Activated naive CD8-positive, alpha-beta T cell treated with anti-CD3 and anti-CD28 coated beads for 36 hours (primary cell): ENCODE data around the gene C1orf105. TPM values are rescaled to one million over a fixed set of nuclear protein-coding genes. Genes with fewer than 3 reads are reported as not detected.

Experiments
- DNase-seq: peaks from one replicate; pipeline ENCODE4 v3.0.0; 2021
- H3K27ac Mint-ChIP-seq: one replicate; pipeline ENCODE4 v1.8.0; 2022; ENCODE audit warnings: mild to moderate bottlenecking, moderate library complexity, mixed read lengths
- H3K27me3 Mint-ChIP-seq: one replicate; pipeline ENCODE4 v1.8.0; 2022; ENCODE audit warnings: mild to moderate bottlenecking, mixed read lengths
- H3K36me3 Mint-ChIP-seq: one replicate; pipeline ENCODE4 v1.8.0; 2021; ENCODE audit warnings: mild to moderate bottlenecking, mixed read lengths
- H3K4me1 Mint-ChIP-seq: one replicate; pipeline ENCODE4 v1.8.0; 2021; ENCODE audit warnings: mixed read lengths
- H3K4me3 Mint-ChIP-seq: one replicate; pipeline ENCODE4 v1.8.0; 2022; ENCODE audit warnings: mild to moderate bottlenecking, moderate library complexity, mixed read lengths
- H3K9me3 Mint-ChIP-seq: one replicate; pipeline ENCODE4 v1.8.0; 2022; ENCODE audit warnings: mixed read lengths
- total RNA-seq, 2 experiments: library from RNA; stranded (reverse); gene quantifications; one replicate each; pipeline ENCODE4 v1.2.3, GENCODE V29; 2021

Gene C1orf105
- total RNA-seq, 2 experiments from 2014 or later, result not detected

DNA sequence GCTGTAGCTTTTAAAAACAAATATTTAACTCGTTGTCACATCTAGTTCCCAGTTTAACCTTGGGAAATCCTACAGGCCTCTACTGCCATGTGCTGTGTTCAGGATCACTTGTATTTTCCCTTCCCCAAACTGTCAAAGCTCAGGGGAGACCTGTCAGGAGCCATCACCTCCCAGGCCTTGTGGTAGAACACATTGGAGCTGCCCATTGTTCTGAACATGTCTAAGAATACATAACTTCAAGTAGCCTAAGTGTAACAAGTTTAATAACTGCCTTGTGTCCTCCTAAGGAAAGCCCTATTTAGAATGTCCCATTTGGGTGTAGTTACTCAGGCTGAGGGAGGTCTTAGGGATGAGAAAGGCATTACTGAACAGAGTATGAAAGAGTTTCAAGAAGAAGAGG lies 52.0 kb downstream of the C1orf105 start:
- H3K27me3 Mint-ChIP-seq, result peaks cover 8% of the 10 kb centered on the region
- no peak for DNase-seq
- no peaks in the 10 kb centered on the region for H3K9me3 Mint-ChIP-seq
- H3K27ac Mint-ChIP-seq, result no peak overlapping the region
- H3K4me1 Mint-ChIP-seq, result no peaks in the 10 kb centered on the region
- no peaks in the 10 kb centered on the region for H3K36me3 Mint-ChIP-seq
- H3K4me3 Mint-ChIP-seq, result no peak overlapping the region

DNA sequence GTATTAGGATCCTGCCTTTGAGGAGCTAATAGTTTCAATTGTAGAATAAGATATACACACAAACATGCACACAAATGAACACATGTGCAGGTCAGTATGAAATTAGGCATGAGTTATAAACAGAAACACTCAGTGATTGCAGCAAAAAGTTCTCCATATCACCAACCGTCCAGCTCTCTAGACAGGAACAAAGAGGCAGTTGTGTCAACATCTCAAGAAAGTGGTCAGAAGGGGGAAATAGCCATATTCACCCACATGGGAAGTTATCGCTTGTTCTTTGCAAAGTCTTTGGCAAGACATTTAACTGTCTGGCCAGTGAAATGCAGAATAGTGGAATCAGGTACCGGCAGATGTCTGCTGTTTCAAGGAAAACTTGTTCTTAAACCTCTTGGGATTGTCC lies 52.8 kb downstream of the C1orf105 start:
- Mint-ChIP-seq H3K4me3 (no peak overlapping the region), H3K27me3 (peaks cover 8% of the 10 kb centered on the region), H3K36me3 (no peaks in the 10 kb centered on the region), H3K4me1 (peaks cover 2% of the 10 kb centered on the region), H3K27ac (no peak overlapping the region), H3K9me3 (no peaks in the 10 kb centered on the region)
- no peak for DNase-seq

DNA sequence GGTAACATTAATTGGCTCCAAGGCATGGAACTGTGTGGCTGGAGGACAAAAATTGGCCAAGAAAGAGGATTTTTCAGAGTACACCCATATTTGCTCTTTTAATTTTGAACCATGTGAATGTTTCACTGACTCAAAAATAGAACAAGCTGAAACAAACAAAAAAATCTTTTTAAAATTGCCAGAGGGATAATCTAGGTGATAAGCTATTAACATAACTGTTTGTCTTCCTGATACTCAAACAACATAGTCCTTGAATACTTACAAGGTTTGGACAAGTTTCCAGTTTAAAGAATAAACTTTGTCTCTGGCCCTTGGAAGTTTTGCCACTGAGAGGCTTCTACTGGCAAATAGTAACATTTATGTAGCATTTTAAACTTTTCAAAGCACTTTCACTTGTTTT lies 53.4 kb downstream of the C1orf105 start:
- Mint-ChIP-seq H3K9me3 (no peaks in the 10 kb centered on the region), H3K4me3 (no peak overlapping the region), H3K27me3 (peaks cover 8% of the 10 kb centered on the region), H3K36me3 (no peaks in the 10 kb centered on the region), H3K4me1 (peaks cover 2% of the 10 kb centered on the region), H3K27ac (no peak overlapping the region)
- DNase-seq, result no peak

DNA sequence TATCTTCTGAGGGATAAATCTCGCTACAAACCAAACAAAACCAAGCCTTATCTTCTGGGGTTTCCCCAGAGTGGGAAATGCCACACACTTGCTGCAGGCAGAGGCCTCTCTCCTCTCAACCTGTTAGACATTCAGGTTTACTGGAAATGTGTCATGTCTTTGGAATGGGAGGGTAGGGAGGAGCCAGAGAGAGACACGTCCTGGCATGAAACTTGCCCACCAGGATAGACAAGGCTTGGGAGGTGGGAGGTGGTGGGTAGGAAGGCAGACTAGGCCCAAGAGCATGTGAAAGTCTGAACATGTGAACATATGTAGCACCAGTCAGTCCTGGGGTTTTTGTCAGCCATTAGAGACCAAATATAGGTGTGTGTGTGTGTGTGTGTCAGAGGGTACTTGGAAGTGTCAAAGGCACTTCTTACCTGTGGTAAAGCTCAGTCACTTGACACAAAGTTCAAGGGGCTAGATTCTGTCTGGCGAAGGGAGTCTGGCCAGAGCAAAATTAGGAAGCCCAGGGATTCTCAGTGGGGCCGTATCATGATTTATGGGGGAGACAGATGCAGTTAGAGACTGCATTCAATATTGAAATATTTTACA lies 55.8 kb downstream of the C1orf105 start:
- Mint-ChIP-seq H3K36me3 (peaks cover 3% of the 10 kb centered on the region), H3K9me3 (no peaks in the 10 kb centered on the region), H3K27me3 (peaks cover 8% of the 10 kb centered on the region), H3K27ac (no peak overlapping the region), H3K4me3 (no peak overlapping the region), H3K4me1 (peaks cover 6% of the 10 kb centered on the region)
- no peak for DNase-seq

DNA sequence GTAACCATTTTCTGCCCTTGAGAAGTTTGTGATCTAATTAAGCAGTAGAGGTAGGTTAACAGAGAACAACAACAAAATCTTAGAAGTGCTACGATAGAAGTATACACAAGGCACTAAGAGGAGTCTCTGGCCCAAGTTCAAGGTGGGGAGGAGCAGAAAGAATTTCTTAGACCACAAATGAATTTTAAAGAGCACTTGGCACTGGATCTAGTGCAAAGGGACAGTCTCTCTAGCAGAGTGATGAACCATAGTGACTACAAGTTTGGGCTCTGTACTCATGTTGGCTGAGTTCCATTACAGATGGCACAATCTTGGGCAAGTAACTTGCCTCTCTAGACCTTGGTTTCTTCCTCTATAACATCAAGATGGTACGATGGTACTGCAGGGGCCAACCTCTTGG lies 56.7 kb downstream of the C1orf105 start:
- H3K27me3 Mint-ChIP-seq, result peaks cover 12% of the 10 kb centered on the region
- peaks cover 6% of the 10 kb centered on the region for H3K4me1 Mint-ChIP-seq
- no peak overlapping the region for H3K4me3 Mint-ChIP-seq
- no peak for DNase-seq
- H3K9me3 Mint-ChIP-seq, result no peaks in the 10 kb centered on the region
- H3K36me3 Mint-ChIP-seq, result peaks cover 3% of the 10 kb centered on the region
- H3K27ac Mint-ChIP-seq, result no peak overlapping the region

DNA sequence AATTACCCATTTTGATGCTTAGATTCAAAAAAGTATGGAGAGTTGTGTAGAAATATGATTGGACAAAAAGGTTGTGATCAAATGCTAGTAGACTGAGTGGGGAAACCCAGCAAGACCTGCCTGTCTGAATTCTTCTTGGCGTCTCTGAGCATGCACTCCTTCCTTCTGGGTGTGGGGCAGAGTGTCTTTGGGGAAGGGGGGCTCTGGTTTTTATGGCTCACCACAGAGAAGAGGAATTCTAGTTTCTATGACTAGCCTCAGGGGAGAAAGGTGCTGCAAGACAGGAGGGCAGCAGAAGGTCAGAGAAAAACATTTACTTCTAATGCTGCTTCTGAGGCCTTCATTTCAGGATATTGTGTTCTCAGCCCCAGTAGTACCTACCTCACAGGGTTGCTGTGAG lies 57.3 kb downstream of the C1orf105 start:
- DNase-seq, result no peak
- Mint-ChIP-seq H3K4me3 (no peak overlapping the region), H3K9me3 (no peaks in the 10 kb centered on the region), H3K27ac (no peak overlapping the region), H3K27me3 (peaks cover 12% of the 10 kb centered on the region), H3K36me3 (peaks cover 3% of the 10 kb centered on the region), H3K4me1 (peaks cover 6% of the 10 kb centered on the region)

DNA sequence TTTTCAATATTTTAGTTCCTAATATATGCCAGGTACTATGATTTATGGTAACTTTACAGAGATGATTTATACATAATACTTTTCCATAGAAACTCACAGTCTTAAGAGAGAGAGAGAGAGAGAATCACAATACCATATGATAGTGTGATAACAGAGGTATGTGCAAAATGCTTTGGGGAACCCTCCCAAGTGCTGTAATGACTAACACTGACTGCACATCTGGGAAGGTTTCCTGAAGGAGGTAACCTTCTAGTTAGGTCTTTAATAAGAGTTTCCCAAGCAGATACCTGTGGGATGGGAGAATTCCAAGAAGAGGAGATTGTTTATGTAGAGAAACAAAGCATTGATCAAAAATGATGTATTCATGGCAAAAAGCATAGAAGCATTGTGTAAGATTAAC lies 58.0 kb downstream of the C1orf105 start:
- Mint-ChIP-seq H3K4me1 (peaks cover 6% of the 10 kb centered on the region), H3K9me3 (no peaks in the 10 kb centered on the region), H3K27ac (no peak overlapping the region), H3K4me3 (no peak overlapping the region), H3K36me3 (peaks cover 3% of the 10 kb centered on the region), H3K27me3 (peaks cover 12% of the 10 kb centered on the region)
- DNase-seq, result no peak

DNA sequence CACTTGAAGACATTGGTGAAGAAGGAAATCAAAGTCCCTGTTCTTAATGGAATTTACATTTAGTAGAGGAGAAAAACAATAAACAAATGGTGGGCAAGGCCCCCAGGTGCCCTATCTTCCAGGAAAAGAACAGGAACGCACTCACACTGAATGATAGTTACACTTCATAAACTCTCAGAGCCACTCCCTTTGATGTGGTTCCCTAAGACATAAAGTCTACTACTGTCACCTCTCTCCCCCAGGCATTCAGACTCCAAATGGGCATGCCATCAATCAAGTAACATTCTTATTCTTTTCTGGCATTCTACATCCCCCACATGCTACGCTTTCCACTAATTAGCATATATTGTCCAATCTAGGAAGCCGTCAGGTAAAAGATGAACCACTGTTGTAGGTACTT lies 59.9 kb downstream of the C1orf105 start:
- H3K4me3 Mint-ChIP-seq, result no peak overlapping the region
- no peak overlapping the region for H3K27ac Mint-ChIP-seq
- peaks cover 3% of the 10 kb centered on the region for H3K36me3 Mint-ChIP-seq
- DNase-seq, result no peak
- no peaks in the 10 kb centered on the region for H3K9me3 Mint-ChIP-seq
- peaks cover 8% of the 10 kb centered on the region for H3K4me1 Mint-ChIP-seq
- peaks cover 8% of the 10 kb centered on the region for H3K27me3 Mint-ChIP-seq

DNA sequence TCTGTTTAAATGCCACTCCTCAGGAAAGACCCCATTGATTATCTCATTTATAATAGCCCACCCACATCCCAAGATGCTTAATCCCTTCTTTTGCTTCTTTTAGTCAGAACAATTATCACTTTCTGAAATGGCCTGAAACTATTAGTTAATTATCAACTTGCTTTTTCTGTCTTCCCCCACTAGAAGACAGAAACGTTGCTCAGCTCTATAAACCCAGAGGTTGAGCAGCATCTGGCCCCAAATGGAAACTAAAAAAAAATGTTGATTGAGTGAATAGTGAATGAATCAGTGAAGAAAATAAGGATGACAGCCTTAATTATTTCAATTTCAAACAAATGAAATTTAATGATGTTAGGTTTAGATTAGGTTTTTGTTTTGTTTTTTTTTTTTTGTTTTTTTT lies 61.6 kb downstream of the C1orf105 start:
- peaks cover 3% of the 10 kb centered on the region for H3K36me3 Mint-ChIP-seq
- no peaks in the 10 kb centered on the region for H3K9me3 Mint-ChIP-seq
- H3K27ac Mint-ChIP-seq, result no peak overlapping the region
- H3K4me3 Mint-ChIP-seq, result no peak overlapping the region
- peaks cover 8% of the 10 kb centered on the region for H3K27me3 Mint-ChIP-seq
- DNase-seq, result no peak
- H3K4me1 Mint-ChIP-seq, result peaks cover 8% of the 10 kb centered on the region

DNA sequence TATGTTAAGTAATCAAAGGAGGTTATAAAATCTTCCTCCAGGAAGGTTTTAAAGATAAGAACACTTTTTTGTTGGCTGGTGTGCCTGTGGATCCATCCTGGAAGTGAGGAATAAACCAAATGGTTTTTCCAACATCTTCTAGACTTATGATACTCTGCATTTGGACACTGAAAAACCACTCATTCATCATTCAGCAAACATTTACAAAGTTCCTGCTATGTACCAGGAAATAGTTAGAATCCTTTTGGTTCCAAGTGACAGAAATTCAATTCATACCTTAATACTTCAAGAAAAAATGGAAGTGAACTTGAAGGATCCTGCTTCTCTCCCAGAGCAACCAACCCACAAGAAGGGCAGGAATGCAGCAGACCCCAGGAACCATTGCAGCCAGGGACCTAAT lies 63.0 kb downstream of the C1orf105 start:
- Mint-ChIP-seq H3K4me3 (no peak overlapping the region), H3K36me3 (peaks cover 3% of the 10 kb centered on the region), H3K27ac (no peak overlapping the region), H3K27me3 (peaks cover 13% of the 10 kb centered on the region), H3K4me1 (peaks cover 9% of the 10 kb centered on the region), H3K9me3 (no peaks in the 10 kb centered on the region)
- DNase-seq, result no peak

DNA sequence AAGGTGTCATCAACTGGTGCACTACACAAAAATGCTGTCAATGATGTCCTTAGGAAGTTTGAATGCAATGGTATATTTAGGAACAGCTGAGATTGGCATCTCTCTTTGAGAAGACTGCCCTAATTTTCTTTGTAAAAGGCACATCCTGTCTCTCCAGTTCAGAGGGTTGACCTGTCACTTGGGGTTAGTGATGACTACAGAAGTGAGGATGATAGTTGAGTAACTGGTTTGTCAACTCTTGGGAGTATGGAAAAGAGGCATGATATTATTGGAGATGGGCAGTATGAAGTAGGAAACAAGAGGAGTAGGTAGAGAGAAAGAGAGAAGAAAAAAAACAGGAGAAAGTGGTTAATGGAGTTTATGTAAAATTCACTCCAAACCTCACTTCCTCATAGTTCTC lies 63.8 kb downstream of the C1orf105 start:
- Mint-ChIP-seq H3K27me3 (peaks cover 13% of the 10 kb centered on the region), H3K36me3 (peaks cover 3% of the 10 kb centered on the region), H3K27ac (no peak overlapping the region), H3K9me3 (no peaks in the 10 kb centered on the region), H3K4me3 (no peak overlapping the region), H3K4me1 (peaks cover 9% of the 10 kb centered on the region)
- no peak for DNase-seq

DNA sequence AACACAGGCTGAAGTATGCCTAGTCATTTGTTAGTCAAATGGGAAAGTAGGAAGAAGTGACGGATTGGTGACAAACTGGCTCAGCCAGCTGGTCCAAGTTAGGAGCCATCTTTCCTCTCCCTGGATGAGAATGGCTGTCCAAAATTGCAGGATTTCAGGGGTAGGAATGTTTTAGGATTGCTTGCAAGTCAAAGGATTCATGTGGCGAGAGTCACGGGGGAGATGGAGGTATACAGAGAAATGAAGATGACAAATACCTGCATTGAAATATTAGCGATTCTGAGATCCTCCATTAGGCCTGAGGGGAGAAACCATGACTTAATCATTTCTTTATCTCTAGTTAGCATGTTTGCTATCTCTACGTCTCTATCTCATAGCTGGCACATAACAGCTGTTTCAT lies 65.1 kb downstream of the C1orf105 start:
- peaks cover 9% of the 10 kb centered on the region for H3K27me3 Mint-ChIP-seq
- no peaks in the 10 kb centered on the region for H3K36me3 Mint-ChIP-seq
- no peaks in the 10 kb centered on the region for H3K9me3 Mint-ChIP-seq
- H3K4me1 Mint-ChIP-seq, result peaks cover 4% of the 10 kb centered on the region
- DNase-seq, result no peak
- H3K27ac Mint-ChIP-seq, result no peak overlapping the region
- no peak overlapping the region for H3K4me3 Mint-ChIP-seq

DNA sequence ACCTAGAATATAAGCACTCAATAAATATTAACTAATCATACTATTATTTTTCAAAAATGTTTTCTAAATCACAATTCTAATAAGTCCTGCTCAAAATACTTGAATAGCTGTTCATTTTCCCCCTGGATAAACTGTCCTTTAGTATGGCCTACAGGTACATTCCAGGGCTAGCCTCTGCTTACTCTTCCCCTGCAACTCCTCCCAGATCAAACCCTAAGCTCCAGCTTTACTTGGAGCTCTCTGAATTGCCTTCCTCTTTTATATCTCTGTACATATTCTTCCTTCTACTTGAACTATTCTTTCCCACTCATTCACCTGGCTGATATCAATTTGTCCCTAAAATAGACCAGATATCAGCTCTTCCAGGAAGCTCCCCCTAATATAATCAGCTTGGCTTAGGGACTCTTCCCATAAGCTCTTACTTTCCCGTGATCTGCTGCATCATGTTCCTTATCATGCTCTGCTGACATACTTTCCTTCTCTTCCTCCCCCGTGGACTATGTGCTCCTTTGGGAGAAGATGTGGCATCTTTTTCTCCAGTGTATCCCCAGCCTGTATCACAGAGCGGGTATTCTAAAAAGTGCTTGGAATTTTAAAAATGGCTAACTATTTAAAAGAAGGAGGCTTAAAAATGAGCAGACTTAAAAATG lies 66.4 kb downstream of the C1orf105 start:
- Mint-ChIP-seq H3K9me3 (no peaks in the 10 kb centered on the region), H3K36me3 (no peaks in the 10 kb centered on the region), H3K4me3 (no peak overlapping the region), H3K4me1 (peaks cover 4% of the 10 kb centered on the region), H3K27me3 (peaks cover 11% of the 10 kb centered on the region), H3K27ac (no peak overlapping the region)
- DNase-seq, result no peak

DNA sequence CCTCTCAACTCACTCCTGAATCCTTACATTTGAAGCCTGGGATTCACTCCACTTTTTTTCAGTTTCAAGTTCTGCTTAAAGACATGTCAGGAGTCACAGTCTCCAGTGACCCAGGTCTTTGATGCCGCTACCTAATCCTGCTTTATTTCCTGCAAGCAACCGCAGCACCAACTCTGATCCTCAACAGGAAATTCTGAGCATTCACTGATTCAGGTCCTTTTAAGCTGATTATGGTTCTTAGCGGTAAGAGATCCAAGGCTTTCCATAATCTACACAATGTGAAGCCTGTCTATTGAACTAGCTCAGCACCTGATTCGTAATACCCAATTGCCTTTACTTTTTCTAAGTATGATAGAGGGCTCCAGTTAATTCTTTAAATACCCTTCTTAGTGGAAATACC lies 67.1 kb downstream of the C1orf105 start:
- H3K4me1 Mint-ChIP-seq, result peaks cover 4% of the 10 kb centered on the region
- no peaks in the 10 kb centered on the region for H3K9me3 Mint-ChIP-seq
- H3K4me3 Mint-ChIP-seq, result no peak overlapping the region
- DNase-seq, result no peak
- H3K27ac Mint-ChIP-seq, result no peak overlapping the region
- H3K27me3 Mint-ChIP-seq, result peaks cover 11% of the 10 kb centered on the region
- no peaks in the 10 kb centered on the region for H3K36me3 Mint-ChIP-seq

DNA sequence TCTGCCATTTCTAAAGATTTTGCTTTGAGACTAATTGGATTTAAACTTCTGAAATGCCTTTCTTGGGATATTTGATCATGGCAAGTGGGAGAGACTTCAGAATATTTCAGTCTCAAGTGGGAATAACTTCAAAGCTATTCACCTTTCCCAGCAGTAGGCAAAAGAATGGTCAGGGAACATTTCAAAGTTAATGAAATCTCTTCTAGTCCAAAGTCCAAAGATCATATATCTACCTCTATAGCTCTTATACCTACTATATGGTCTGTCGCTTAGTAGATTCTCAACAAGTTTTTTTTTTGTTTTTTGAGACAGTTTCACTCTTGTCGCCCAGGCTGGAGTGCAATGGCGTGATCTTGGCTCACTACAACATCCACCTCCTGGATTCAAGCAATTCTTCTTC lies 67.9 kb downstream of the C1orf105 start:
- Mint-ChIP-seq H3K4me1 (peaks cover 4% of the 10 kb centered on the region), H3K27ac (no peak overlapping the region), H3K9me3 (no peaks in the 10 kb centered on the region), H3K27me3 (peaks cover 11% of the 10 kb centered on the region), H3K36me3 (no peaks in the 10 kb centered on the region), H3K4me3 (no peak overlapping the region)
- no peak for DNase-seq

DNA sequence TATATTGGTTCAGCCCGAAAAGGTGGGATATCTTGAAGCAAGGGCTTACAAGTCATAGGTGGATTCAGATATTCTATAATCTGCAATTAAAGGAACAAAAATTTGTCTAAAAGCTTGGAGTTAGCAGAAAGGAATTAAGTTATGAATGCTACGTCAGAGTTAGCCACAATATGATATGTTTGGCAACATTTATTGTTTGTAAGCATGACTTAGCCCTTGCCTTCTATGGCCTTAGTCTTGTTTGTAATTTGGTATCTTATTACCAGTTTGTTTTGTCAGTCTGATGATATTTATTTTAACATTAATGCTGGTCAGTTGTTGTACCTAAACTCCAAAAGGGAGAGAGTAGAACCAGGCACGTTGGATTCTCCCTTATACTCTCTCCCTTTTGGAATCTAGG lies 69.4 kb downstream of the C1orf105 start:
- H3K36me3 Mint-ChIP-seq, result no peaks in the 10 kb centered on the region
- no peaks in the 10 kb centered on the region for H3K9me3 Mint-ChIP-seq
- no peak for DNase-seq
- no peak overlapping the region for H3K27ac Mint-ChIP-seq
- peaks cover 11% of the 10 kb centered on the region for H3K27me3 Mint-ChIP-seq
- no peak overlapping the region for H3K4me3 Mint-ChIP-seq
- peaks cover 3% of the 10 kb centered on the region for H3K4me1 Mint-ChIP-seq
